ENCODE results near the gene ATP8A2. TPM values are rescaled to one million over a fixed set of nuclear protein-coding genes. Genes with fewer than 3 reads are reported as not detected.

ATP8A2 gene
- total RNA-seq = under 1 TPM; 0.16 to 0.54 (median 0.26) TPM

DNA sequence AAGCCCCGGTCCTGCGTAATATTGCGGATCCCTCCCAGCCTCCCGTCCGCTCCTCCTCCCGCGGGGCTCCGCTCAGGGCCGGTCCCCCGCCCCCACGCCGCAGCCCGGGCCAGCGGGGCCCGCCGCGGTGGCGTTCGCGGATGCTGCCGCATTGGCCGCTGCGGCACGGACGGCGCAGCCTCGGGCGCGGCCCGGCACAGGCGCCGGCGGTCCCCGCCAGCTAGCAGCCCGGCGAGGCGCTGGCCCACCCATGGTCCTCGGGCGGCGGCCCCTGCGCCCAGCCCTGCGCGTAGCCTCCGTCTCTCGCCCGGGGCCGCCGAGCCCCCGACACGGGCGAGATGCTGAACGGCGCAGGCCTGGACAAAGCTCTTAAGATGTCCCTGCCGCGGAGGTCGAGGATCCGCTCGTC is at the start of gene ATP8A2:
Gene ATP8A2 (plus strand): TSS at position 100 of the 409 bp plus-strand sequence. CDS start 239 bp downstream, at position 339.
- Histone ChIP-seq H3K36me3 (no peaks in the 10 kb centered on the region), H3K9me3 (no peaks in the 10 kb centered on the region), H3K4me3 (peak within 1 kb of the TSS in 1 of 2 donors; percentile 47), H3K27me3 (peaks cover 73% of the 10 kb centered on the region), H3K4me1 (peaks cover 0 to 14% (median 3%) of the 10 kb centered on the region in 3 donors), H3K27ac (no peak within 1 kb of the TSS)
- no peak for ATAC-seq
- no CpG with 5 or more reads among the region's 58 CpGs for WGBS, 2 donors (ENCODE audit: low coverage in 1 of 2)
- TF ChIP-seq POLR2AphosphoS5 (IDR thresholded peaks at IDR 0.05) = no peak
- no peak for TF ChIP-seq EP300 (IDR thresholded peaks at IDR 0.05)
- TF ChIP-seq POLR2A (IDR thresholded peaks at IDR 0.05) = no peak
- TF ChIP-seq CTCF (IDR thresholded peaks at IDR 0.05) = no peak

- no peak for TF ChIP-seq POLR2AphosphoS5 (IDR thresholded peaks at IDR 0.05)
Measured at GRCh38 chr13:25324100-25324499, 47.7 kb upstream of the ATP8A2 start.

DNA sequence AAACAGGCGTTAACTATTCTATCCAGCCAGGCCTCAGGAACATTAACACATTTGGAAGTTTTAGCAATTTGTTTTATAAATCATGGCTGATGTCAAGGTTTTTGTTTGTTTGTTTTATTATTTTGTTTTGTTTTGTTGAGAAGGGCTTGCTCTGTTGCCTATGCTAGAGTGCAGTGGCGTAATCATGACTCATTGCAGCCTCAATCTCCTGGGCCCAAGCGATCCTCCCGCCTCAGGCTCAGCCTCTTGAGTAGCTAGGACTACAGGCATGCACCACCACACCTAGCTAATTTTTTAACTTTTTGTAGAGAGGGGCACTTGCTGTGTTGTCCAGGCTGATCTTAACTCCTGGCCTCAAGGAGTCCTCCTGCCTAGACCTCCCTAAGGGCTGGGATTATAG is 42.1 kb upstream of the ATP8A2 start:
- ATAC-seq = no peak
- no peaks in the 10 kb centered on the region for H3K4me1 ChIP-seq
- no peak overlapping the region for H3K27ac ChIP-seq
- no peak for TF ChIP-seq POLR2A (IDR thresholded peaks at IDR 0.05)
- no peak for TF ChIP-seq CTCF (IDR thresholded peaks at IDR 0.05)
- TF ChIP-seq POLR2AphosphoS5 (IDR thresholded peaks at IDR 0.05) = no peak
- no peak for TF ChIP-seq EP300 (IDR thresholded peaks at IDR 0.05)
- no peaks in the 10 kb centered on the region for H3K27me3 ChIP-seq
- H3K9me3 ChIP-seq = no peaks in the 10 kb centered on the region
- peaks cover 8 to 88% of the 10 kb centered on the region in 2 donors for H3K36me3 ChIP-seq
- no peak overlapping the region for H3K4me3 ChIP-seq
- WGBS, 2 donors (ENCODE audit: low coverage in 1 of 2) = 95 to 100% methylated on average over 1 to 4 of the region's 4 CpGs

More at GRCh38 chr13:25324100-25324499, 47.7 kb upstream of the ATP8A2 start:
- Histone ChIP-seq H3K4me3 (no peak overlapping the region), H3K27ac (no peak overlapping the region), H3K36me3 (peaks cover 8 to 93% of the 10 kb centered on the region in 2 donors), H3K27me3 (no peaks in the 10 kb centered on the region), H3K9me3 (no peaks in the 10 kb centered on the region), H3K4me1 (no peaks in the 10 kb centered on the region)
- 82 to 86% methylated on average over 2 of the region's 2 CpGs for WGBS, 2 donors (ENCODE audit: low coverage in 1 of 2)
- ATAC-seq = no peak

GRCh38 chr13:25330541-25330940 is 41.2 kb upstream of the ATP8A2 start:
- Histone ChIP-seq H3K4me3 (no peak overlapping the region), H3K9me3 (no peaks in the 10 kb centered on the region), H3K27ac (no peak overlapping the region), H3K36me3 (peaks cover 8 to 80% of the 10 kb centered on the region in 2 donors), H3K4me1 (no peaks in the 10 kb centered on the region), H3K27me3 (no peaks in the 10 kb centered on the region)
- TF ChIP-seq POLR2A (IDR thresholded peaks at IDR 0.05) (no peak), POLR2AphosphoS5 (IDR thresholded peaks at IDR 0.05) (no peak), CTCF (IDR thresholded peaks at IDR 0.05) (no peak), EP300 (IDR thresholded peaks at IDR 0.05) (no peak)
- WGBS, 2 donors (ENCODE audit: low coverage in 1 of 2) = 67 to 78% methylated on average over 1 of the region's 1 CpG
- no peak for ATAC-seq

DNA sequence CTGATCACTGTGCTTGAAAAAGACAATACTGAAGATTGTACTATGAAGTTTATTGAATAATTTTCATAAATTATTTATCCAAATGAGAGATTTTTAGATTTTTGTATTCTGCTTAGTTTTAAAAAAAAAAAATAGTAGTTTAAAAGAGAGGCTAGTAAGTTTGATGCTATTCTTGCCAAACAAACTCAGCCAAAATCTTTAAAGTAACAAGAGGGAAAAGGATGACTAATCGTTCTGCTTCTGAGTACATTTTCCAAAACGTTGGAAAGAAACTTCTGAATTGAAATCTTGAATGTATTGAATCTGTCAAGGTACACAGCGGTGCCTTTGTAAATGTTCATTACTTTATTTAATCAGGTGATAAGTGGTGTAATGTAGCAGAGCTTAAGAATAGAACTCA is 35.9 kb upstream of the ATP8A2 start:
- Histone ChIP-seq H3K27ac (no peak overlapping the region), H3K27me3 (no peaks in the 10 kb centered on the region), H3K36me3 (peaks cover 0 to 67% of the 10 kb centered on the region in 2 donors), H3K4me1 (peaks cover 0 to 5% (median 0%) of the 10 kb centered on the region in 3 donors), H3K4me3 (no peak overlapping the region), H3K9me3 (no peaks in the 10 kb centered on the region)
- no peak for ATAC-seq
- 27 to 35% methylated on average over 3 of the region's 3 CpGs for WGBS, 2 donors (ENCODE audit: low coverage in 1 of 2)
- TF ChIP-seq POLR2AphosphoS5 (IDR thresholded peaks at IDR 0.05) = no peak
- TF ChIP-seq POLR2A (IDR thresholded peaks at IDR 0.05) = no peak
- no peak for TF ChIP-seq EP300 (IDR thresholded peaks at IDR 0.05)

DNA sequence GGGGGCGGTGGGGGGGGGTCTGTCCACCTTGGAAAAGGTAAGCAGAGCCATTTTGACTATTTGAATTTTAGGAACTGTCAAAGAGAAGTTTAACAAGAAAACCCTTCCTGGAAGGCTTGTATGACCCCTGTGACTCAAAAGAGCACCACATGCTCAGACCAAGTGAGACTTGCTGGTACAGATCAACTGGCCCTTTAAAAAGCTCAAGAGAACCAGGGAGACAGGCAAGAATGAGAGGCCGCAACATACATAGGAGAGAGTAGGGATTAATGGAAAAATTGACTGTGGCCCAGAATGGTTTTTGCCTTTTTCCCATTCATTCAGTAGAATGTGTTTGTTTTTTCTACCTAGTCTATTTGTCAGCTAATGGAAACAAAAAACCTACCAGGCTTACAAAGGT is 26.2 kb upstream of the ATP8A2 start:
- Histone ChIP-seq H3K4me1 (no peaks in the 10 kb centered on the region), H3K27ac (no peak overlapping the region), H3K36me3 (peaks cover 0 to 14% of the 10 kb centered on the region in 2 donors), H3K9me3 (no peaks in the 10 kb centered on the region), H3K4me3 (no peak overlapping the region), H3K27me3 (no peaks in the 10 kb centered on the region)
- TF ChIP-seq POLR2A (IDR thresholded peaks at IDR 0.05) (no peak), POLR2AphosphoS5 (IDR thresholded peaks at IDR 0.05) (no peak)
- WGBS, 2 donors (ENCODE audit: low coverage in 1 of 2) = 82 to 90% methylated on average over 1 of the region's 2 CpGs
- no peak for ATAC-seq
